HG03175 (cell line): ENCODE results near the gene AKAP13.

Source experiments
- ATAC-seq: cut with Tn5 transposase; IDR thresholded peaks from one replicate; pipeline ENCODE4 v1.9.1; 2021; ENCODE audit warnings: mild to moderate bottlenecking, moderate library complexity; ENCODE audit not compliant: unreplicated experiment

Gene AKAP13

DNA sequence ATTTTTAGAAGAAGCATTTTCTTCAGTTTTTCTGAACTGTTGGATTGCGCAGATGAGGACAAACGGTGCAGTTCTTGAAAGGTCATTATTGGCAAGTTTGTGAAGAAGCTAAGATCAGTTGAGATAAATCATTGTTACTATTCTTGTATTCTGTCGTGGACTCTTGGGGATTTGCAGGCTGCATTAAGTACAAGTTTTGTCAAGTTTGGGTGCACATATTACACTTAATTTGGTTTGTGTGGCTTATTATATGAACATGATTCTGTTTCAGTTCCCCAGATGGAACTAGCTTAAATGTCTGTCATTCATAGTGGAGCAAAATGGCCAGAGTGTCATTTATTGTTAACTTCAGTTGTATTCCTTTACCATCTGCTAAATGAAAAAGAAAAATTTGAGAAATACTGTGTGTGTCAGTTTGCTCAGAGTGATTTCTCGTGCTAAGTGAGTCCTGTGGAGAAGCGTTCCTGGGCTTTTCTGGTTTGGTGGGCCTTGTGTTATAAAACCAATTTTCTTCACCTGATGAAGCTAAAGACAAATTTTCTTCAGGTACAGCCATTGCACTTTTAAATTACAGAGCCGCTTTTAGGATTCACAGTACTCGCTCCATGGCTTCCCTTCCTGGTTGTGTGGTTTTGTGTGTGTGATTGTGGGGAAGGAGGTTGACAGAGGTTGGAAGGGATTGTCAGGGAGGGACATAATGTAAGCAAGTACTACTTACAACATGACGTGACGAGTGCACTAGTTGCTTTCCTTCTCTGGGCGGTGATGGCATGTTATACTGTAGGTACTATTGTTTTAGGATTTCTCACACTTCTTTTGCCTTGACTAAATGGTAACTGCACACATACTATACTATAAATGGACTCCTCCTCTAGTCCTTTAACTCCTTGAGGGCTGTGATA lies 1.7 kb downstream of the AKAP13 start:
- ATAC-seq = no peak

DNA sequence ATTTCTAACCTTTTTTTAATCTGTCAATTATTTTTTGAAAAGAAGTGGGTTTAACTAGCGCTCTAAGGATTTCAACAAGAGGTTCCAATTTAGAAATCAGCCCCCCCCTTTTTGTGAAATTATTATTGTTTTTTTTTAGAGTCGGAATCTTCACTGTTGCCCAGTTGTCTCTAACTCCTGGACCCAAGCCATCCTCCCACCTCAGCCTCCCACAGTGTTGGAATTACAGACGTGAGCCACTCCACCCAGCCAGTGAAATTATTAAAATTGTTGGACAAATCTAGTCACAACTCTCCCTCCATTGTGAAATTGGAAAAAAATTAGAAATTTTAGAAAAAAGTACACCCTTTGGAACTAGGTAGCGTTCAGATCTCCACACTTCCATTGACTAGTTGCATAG lies 2.5 kb downstream of the AKAP13 start:
- ATAC-seq = no peak

DNA sequence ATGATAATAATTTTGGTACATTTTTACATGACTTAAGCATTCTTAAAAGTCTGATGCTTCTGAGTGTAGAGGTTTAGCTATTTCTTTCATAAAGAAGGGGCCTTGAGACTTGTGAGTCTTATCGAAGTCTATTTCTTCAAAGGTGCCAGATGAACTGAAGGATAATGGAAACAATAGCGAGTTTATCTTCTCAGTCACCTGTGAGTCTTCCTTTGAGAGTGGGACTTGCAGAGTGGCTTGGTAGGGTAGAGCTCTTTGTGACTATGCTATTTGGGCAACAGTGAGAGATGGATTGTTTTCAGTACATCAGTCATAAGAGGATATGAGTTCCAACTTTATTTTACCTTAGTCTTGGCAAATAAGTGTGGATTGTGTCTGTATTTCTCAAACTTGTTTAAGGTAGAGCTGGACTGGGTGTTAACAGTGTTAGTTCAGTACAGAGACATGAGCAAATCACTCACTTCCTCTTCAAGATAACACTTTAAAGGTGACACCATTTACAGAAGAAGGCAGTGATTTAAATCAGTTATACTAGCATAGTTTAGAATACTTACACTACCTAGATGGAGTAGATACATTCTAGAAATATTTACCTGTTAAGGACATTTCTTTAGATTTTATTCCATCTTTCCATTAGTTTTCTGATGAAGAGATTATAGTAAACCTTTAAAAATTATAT lies 3.2 kb downstream of the AKAP13 start:
- no peak for ATAC-seq

DNA sequence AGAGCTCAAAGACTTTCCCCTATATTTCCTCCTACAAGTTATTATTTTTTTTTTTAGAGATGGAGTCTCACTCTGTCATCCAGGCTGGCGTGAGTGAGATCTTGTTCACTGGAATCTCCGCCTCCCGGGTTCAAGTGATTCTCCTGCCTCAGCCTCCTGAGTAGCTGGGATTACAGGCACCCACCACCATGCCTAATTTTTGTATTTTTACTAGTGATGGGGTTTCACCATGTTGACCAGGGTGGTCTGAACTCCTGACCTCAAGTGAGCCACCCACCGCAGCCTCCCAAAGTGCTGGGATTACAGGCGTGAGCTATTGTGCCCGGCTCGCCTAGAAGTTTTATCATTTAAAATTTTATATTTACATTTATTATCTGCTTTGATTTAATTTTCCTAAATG lies 5.9 kb downstream of the AKAP13 start:
- no peak for ATAC-seq

DNA sequence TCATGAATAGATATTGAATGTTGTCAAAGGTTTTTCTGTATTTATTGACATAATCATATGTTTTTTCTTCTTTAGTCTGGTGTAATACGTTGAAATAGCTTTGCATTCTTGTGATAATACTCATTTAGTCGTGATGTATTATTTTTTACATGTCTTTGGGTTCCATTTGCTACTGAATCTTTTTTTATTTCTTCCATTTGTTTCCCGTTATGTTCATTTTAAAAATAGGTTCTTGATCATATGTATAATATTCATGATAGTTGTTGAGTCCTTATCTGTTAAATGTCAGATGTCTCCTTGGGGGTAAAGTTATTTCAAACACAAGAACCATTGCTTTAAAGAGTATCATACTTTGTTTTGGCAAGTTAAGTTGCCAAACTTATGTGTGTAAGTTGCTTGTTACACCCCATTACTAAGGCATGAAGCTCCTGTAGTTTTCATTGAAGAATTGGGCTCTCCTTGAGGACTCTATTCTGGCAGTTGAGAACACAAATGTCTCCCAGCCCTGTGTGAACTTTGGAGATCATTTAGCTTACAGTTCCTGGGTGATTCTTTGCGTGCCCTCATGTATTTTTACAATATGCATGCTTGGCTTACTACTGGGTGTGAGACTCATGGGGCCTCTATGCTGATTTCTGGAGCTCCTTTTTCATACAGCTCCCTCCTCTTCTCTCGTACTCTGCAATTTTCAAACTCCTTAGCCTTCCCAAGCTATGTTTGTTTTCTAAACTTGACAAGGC lies 8.3 kb downstream of the AKAP13 start:
- no peak for ATAC-seq

DNA sequence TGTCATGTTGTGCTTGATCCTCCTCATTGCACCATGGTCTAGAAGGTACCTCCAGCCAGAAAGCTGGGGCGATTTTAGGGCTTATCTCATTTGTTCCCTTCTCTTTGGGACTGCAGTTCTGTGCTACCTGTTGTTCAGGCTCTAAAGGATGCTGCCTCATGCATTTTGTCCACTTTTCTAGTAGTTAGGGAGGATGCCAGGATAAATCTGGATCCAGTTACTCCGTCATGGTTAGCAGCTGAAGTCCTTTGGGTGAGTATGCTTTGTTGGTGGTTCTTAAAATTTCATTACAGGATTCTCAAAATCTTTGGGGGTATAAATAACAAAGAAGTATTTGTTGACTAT lies 8.9 kb downstream of the AKAP13 start:
- no peak for ATAC-seq

DNA sequence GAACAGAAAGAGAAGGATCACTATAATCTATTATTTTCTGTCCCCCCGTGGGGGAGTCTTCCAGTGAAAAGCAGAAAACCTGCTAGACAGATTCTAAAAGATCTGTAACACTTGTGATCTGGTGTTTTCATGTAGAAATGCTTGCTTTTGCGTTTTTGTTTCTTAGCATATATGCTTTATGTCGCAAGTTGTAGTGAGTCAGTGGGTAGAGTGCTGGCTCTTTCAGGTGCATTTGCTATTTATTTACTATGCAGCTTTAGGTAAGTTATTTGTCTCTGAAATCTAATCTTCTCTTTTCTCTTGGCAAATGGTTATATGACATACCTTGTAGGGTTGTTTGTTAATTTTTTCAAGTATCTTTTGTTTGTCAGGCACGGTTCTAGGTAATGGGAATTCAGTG lies 9.4 kb downstream of the AKAP13 start:
- ATAC-seq = no peak

DNA sequence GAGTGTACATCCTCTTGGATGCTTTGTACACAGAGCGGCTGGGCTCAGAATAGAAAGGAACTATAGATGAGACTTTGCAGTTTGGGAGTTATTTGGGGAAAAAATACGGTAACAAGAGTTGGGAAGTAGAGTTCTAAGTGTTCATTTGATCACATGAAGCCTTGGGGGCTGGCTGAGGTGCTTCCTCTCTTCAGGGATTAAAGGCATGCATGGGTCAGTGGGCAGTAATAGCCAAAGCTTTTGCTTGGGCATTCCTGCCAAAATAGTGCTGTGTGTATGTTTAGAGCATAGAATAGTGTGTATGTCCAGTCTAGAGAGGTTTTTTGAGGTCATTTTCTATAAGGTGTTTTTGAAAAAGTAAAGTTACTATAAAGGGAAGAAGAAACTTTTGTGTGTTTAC lies 12.8 kb downstream of the AKAP13 start:
- ATAC-seq = no peak

DNA sequence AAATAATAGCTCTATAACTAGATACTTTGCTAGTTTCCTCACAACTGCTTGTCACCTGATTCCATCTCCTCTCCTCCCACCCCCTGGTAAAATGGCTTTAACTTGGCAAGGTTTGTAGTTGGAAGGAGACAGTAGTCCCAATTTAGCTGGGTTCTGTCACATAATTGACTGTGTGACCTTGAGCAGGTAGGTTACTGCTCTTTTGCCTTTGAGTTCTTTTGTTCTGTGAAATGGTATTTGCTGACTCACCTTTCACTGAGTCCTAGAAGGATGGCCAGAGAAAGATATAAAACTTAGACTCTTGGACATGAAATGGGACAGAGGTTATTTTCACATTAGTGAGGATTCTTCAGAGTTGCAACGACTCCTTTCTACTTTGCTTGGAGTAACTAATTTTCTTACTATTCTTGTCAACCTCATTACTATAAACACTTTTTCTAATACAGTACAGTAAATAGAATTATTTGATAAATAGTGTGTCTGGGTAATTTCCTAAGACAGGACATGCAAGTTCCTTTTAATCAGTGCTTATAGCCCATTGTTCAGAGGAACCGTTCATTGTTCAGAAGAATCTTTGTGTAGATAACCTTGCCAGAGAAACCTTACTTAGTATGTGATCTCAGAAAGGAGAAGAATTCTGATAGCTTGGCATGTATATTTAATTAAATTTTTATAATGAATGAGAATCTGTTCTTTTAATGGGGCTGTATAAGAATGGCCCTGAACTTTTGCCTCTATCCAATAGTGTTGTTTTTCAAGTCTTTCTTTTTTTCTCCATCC lies 14.3 kb downstream of the AKAP13 start:
- ATAC-seq = no peak

DNA sequence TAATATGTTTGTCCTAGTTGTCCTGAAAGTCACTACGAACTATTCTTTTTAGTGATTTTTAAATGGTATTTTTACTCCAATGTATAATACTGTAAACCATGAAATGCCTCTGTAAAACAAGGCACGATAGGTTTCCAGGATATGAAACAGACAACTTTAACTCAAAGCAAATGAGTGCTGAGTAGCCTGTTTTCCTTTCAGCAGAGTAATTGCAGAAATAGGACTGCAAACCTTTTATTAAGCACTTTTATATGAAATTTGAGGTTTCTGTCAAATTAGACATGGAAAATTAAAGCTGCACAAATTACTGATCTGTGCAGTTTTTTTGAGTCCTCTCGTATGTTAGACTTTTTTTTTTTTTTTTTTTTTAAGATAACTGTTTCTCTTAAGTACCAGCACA lies 16.2 kb downstream of the AKAP13 start:
- ATAC-seq = no peak

DNA sequence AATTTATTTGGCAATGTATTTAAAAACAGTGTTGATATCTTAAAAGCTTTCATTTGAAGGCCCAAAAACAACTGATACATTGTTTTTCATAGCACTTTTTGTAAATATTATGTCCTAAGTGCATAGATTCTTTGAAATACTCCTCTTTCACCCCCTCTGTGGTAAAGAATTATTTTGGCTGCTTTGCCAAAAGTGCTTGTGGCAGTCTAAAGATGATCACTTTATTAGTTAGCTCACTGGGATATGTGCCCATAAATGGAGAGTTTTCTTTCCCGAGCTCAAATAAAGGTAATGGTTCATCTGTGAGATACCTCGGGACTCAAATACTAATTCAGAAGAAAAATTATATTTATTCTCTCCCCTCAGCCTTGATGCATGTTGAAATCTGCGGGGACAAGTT lies 16.7 kb downstream of the AKAP13 start:
- ATAC-seq = no peak

DNA sequence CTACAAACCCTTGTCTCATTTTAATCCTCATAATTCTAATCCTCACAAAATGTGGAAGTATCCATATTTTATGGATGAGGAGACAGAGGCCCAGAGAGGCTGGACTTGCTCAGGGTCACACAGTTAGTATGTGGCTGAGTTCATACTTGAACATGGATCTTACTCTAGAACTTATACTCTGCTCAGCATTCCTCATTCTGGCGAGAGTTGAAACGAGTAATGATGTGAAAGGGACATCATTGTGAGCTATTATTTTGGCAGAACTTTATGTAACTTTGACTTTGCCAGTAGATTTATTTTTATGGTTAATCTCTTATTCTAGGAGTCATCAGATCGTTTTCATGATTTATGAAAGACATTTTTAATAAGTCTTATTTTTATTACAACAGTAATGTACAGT lies 17.5 kb downstream of the AKAP13 start:
- ATAC-seq = no peak

DNA sequence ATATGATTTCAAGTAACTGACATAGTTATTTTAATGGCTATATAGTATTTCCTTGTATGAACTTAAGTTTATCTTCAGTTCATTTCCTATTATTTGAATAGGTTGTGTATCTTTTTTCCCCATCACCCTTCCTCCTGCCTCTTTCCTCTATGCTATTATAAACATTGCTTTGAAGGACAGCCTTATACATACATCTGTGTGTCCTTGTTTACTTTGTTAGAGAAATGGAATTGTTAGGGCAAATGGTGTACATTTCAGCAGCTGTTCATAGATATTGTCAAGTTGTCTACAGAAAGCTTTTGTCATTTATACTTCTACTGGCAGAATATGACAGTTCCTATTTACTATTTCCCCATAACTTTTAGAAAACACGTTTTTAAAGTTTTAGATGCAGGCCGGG lies 18.4 kb downstream of the AKAP13 start:
- no peak for ATAC-seq

DNA sequence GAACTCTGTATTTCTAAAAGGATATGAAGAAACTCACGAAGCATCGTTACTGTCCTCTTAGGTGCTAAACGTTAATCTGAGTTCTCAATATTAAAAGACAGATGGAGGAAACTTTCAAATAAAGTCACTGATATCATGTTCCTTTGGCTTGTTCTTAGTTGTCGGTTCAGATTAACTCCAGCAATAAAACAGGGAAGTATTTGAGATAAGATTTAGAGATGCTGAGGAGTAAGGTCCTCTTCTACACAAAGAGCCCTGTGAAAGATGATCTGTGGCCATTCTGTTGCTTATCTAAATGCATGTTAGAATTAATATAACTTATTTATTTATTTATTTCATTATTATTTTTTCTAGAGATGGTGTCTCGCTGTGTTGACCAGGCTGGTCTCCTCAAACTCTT lies 19.2 kb downstream of the AKAP13 start:
- ATAC-seq = no peak

DNA sequence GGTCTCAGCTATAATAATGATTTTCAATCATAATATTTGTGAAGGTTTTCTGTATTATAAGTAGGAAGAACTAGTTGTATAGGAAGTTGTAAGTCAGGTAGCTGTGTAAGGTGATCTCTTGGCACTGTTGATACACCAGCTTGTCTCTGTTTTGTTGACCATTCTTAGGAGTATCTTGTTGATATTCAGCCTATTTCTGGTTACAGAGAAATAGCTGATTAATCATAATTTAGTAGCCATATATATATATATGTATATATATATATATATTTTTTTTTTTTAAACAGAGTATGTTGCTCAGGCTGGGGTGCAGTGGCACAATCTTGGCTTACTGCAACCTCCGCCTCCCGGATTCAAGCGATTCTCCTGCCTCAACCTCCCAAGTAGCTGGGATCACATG lies 20.2 kb downstream of the AKAP13 start:
- no peak for ATAC-seq

DNA sequence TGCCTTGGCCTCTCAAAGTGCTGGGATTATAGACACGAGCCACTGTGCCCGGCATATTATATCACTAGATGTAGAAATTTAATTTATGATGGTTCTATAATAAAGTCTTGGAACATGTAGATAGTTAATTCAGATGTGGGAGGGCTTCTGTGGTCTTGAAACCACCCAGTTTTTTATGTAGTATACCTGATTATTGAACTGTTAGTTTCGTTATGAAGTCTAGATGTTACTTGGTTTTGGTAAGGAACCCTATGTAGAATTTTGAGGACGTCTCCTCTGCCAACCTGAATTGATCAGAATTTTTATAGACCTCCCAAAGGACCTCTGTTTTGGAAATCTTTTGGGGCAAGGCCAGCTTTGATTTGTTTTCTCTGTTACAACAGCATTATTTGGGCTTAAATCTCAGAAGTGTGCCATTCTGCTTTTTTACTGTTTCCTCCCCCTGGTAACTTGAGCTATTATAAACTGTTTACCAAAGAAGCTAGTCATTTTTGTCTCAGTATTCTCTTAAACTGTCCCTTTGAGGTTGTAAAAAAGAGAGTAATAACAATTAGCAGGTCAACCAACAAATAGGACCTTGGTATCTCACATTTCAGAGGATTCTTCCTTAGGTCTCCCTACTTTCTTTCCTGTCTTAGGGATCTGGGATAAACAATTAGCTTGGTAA lies 20.8 kb downstream of the AKAP13 start:
- peak; percentile 78 for ATAC-seq

DNA sequence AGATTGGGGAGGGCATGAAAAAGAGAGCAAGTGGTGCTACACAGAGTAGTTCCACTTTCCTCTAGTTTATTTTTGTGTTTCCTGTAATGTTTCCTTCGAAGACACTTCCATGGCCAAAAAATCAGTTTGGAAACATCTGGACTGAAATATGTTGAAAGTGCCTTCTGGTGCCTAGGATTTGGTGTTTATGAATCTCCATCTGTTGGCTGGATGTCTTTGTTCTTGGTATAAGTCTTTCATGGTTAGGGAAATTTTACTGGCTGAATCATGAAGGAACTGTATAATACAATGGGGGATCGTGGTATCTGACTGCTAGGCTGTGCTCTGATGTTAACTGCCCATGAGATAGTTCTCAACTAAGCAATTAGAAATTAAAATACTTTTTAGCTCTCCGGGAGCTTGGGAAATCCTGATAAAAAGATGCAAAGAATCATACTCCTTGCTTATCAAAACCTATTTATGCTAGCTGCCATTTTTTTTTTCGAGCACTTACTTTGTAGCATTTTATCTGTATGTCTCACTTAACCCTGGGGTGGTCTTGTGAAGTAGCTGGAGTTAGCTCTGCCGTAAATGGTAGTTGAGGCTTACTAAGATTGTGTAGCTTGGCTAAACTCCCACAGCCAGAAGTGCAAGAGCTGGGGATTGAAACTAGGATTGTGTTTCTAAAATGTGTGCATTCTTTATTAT lies 21.9 kb downstream of the AKAP13 start:
- ATAC-seq = no peak

DNA sequence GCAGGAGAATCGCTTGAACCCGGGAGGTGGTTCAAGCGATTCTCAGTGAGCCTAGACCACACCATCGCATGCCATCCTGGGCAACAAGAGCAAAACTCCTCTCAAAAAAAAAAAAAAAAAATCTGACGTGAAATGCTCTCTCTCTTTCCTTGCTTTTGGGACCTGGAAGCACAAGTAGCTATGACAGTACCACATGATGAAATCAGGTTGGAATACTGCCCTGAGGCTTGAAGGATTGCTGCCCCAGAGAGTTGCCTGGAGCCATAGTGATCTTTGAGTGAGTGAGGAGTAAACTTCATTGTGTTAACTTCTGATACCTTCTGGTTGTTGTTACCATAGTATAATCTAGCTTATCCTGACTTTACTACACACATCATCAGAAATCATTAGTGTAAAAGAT lies 23.3 kb downstream of the AKAP13 start:
- no peak for ATAC-seq

DNA sequence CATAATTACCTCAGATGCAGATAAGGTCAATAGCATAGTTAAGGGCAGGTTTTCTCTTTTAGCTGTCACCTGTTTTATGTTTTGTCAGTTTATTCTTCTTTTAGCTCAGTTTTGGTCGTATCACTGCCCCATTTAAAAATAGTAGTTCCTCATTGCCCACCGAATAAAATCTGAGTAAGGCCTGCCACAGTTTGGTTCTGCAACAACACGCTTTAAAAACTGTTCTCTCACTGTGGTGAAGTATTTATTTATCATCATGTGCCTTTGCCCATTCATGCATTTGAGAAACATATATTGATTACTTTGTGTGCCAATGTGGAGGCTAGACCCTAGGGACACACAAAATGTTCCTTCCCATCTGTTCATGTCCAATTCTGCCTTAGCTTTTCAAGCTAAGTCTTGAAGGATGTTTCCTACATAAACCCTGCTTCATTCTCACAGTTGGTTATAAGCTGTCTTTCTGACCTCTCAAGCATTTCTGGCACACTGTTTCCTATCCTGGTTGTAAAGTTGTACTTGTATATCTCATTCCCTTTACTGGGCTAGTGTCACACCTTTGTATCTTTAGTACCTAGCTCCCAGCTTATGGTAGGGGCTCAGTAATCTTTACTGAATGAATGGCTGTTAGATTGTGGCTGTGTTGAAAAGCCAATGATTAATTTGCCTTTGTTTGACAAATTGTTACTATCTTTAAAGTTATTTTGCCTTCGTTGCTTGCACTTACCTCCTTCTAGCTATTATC lies 23.9 kb downstream of the AKAP13 start:
- ATAC-seq = no peak
